Ectodermal cell (in vitro differentiated cells): ENCODE measurements around the gene ATG3.

Experiments
- H3K27ac ChIP-seq: 2 replicates; pipeline ENCODE4 v1.7.0; 2013; ENCODE audit warnings: mild to moderate bottlenecking, low read depth, low read length; ENCODE audit not compliant: insufficient read depth, poor library complexity, severe bottlenecking
- H3K27me3 ChIP-seq: 2 replicates; pipeline ENCODE4 v1.7.0; 2013; ENCODE audit warnings: mild to moderate bottlenecking, low read length; ENCODE audit not compliant: insufficient read depth, control insufficient read depth, poor library complexity, severe bottlenecking
- H3K36me3 ChIP-seq: one replicate; pipeline ENCODE4 v1.7.0; 2013; ENCODE audit warnings: low read length; ENCODE audit not compliant: control insufficient read depth, insufficient read depth
- H3K4me1 ChIP-seq: one replicate; pipeline ENCODE4 v1.7.0; 2013; ENCODE audit warnings: low read length; ENCODE audit not compliant: control insufficient read depth, insufficient read depth
- H3K4me3 ChIP-seq: 2 replicates; pipeline ENCODE4 v1.7.0; 2013; ENCODE audit warnings: low read depth, low read length, control low read depth; ENCODE audit not compliant: insufficient read depth
- H3K9me3 ChIP-seq: 2 replicates; pipeline ENCODE4 v1.7.0; 2013; ENCODE audit warnings: mild to moderate bottlenecking, low read length, moderate library complexity; ENCODE audit not compliant: control insufficient read depth
- WGBS, 2 experiments: methylation state at CpG; one replicate each; pipeline ENCODE4 v1.1.7; 2013; ENCODE audit warnings: missing lambda C conversion rate in 2 of 2; 5-methylcytosine and 5-hydroxymethylcytosine counted together

Gene ATG3

DNA sequence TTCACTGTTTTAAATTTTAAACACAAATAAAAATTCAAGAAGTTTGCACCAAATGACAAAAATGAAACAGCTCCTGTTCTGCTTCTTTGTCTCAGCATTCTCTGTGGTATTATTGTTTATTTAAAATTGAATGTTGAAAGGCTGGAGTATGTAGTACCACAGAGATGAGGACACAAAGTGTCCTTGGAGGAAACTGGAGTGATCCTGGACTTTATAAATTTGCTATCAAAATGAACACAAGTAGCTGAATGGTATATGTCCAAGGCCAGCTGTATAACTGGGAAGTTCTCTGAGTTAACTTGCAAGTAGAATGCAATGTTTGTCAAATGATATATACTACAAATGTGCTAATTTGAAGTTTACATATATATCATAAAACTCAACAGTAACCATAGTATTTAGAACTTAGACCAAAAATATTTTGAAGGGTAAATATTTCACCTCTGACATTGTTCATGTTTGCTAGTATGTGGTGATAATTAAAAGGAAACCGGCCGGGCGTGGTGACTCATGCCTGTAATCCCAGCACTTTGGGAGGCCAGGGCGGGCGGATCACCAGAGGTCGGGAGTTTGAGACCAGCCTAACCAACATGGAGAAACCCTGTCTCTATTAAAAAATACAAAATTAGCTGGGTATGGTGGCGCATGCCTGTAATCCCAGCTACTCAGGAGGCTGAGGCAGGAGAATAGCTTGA, 74.8 kb downstream of the ATG3 start:
- Histone ChIP-seq H3K27me3 (no peaks in the 10 kb centered on the region), H3K9me3 (no peaks in the 10 kb centered on the region), H3K4me3 (no peak overlapping the region), H3K36me3 (no peaks in the 10 kb centered on the region), H3K4me1 (no peaks in the 10 kb centered on the region), H3K27ac (no peak overlapping the region)
- 86 to 92% methylated on average over 7 of the region's 7 CpGs for WGBS, 2 experiments

GRCh38 chr3:112484352-112484751, 77.4 kb downstream of the ATG3 start:
- H3K27ac ChIP-seq, result no peak overlapping the region
- no peak overlapping the region for H3K4me3 ChIP-seq
- 90 to 100% methylated on average over 4 of the region's 4 CpGs for WGBS, 2 experiments
- H3K27me3 ChIP-seq, result no peaks in the 10 kb centered on the region
- H3K4me1 ChIP-seq, result peaks cover 3% of the 10 kb centered on the region
- H3K9me3 ChIP-seq, result no peaks in the 10 kb centered on the region
- H3K36me3 ChIP-seq, result no peaks in the 10 kb centered on the region

GRCh38 chr3:112482675-112483074, 79.1 kb downstream of the ATG3 start:
- H3K27me3 ChIP-seq, result no peaks in the 10 kb centered on the region
- no peaks in the 10 kb centered on the region for H3K9me3 ChIP-seq
- no peaks in the 10 kb centered on the region for H3K36me3 ChIP-seq
- no peak overlapping the region for H3K27ac ChIP-seq
- 93 to 100% methylated on average over 1 of the region's 1 CpG for WGBS, 2 experiments
- peaks cover 3% of the 10 kb centered on the region for H3K4me1 ChIP-seq
- no peak overlapping the region for H3K4me3 ChIP-seq
